ENCODE results near the gene KRT7.
"Not testable (repeated sequence)": the region's sequence is repeated elsewhere in the genome, so short reads cannot be mapped to it uniquely, and the experiment has no call there.

KRT7 gene

GRCh38 chr12:52252175-52252615 is 19.2 kb downstream of the KRT7 start:
- not testable (repeated sequence) for DNase-seq (ENCODE audit: low read depth, low spot score)
- peak; percentile 29 for TF ChIP-seq CTCF (IDR thresholded peaks at IDR 0.05; ENCODE audit: low read depth, low read length)

GRCh38 chr12:52252728-52253343 is 19.8 kb downstream of the KRT7 start:
- TF ChIP-seq CTCF (IDR thresholded peaks at IDR 0.05; ENCODE audit: low read depth, low read length), result no peak
- DNase-seq (ENCODE audit: low read depth, low spot score), result no peak
- H3K4me3 ChIP-seq (ENCODE audit: low read depth, low read length), result no peak overlapping the region
- in situ Hi-C loops (cut with HindIII; ENCODE audit: low sequenced_read_pairs), result no loop called here

More at GRCh38 chr12:52252175-52252615, 19.2 kb downstream of the KRT7 start:
- H3K4me3 ChIP-seq (ENCODE audit: low read depth, low read length); in situ Hi-C loops (cut with HindIII; ENCODE audit: low sequenced_read_pairs): not testable (repeated sequence)

- no peak for TF ChIP-seq CTCF (IDR thresholded peaks at IDR 0.05; ENCODE audit: low read depth, low read length)
- DNase-seq (ENCODE audit: low read depth, low spot score), result no peak
Observed at GRCh38 chr12:52253391-52254179, 20.5 kb downstream of the KRT7 start.

GRCh38 chr12:52254180-52254964 is 21.3 kb downstream of the KRT7 start:
- no peak overlapping the region for H3K4me3 ChIP-seq (ENCODE audit: low read depth, low read length)
- no peak for TF ChIP-seq CTCF (IDR thresholded peaks at IDR 0.05; ENCODE audit: low read depth, low read length)
- in situ Hi-C loops (cut with HindIII; ENCODE audit: low sequenced_read_pairs), result no loop called here
- no peak for DNase-seq (ENCODE audit: low read depth, low spot score)

More at GRCh38 chr12:52253391-52254179, 20.5 kb downstream of the KRT7 start:
- in situ Hi-C loops (cut with HindIII; ENCODE audit: low sequenced_read_pairs), result no loop called here
- no peak overlapping the region for H3K4me3 ChIP-seq (ENCODE audit: low read depth, low read length)

GRCh38 chr12:52254965-52255751 is 22.1 kb downstream of the KRT7 start:
- DNase-seq (ENCODE audit: low read depth, low spot score), result no peak
- no peak overlapping the region for H3K4me3 ChIP-seq (ENCODE audit: low read depth, low read length)
- in situ Hi-C loops (cut with HindIII; ENCODE audit: low sequenced_read_pairs), result no loop called here
- TF ChIP-seq CTCF (IDR thresholded peaks at IDR 0.05; ENCODE audit: low read depth, low read length), result no peak

All from astrocyte of the spinal cord (primary cell).